Mesodermal cell (in vitro differentiated cells): ENCODE measurements around the gene RAVER1.
"Not testable (repeated sequence)": the region's sequence is repeated elsewhere in the genome, so short reads cannot be mapped to it uniquely, and the experiment has no call there.

Source experiments
- H3K27ac ChIP-seq: 2 replicates; pipeline ENCODE4 v1.7.0; 2013; ENCODE audit warnings: mild to moderate bottlenecking, low read depth, low read length, moderate library complexity; ENCODE audit not compliant: severe bottlenecking
- H3K36me3 ChIP-seq: 2 replicates; pipeline ENCODE4 v1.7.1; 2013; ENCODE audit warnings: mild to moderate bottlenecking, low read length, moderate library complexity; ENCODE audit not compliant: control insufficient read depth, insufficient read depth
- H3K4me1 ChIP-seq: one replicate; pipeline ENCODE4 v1.7.1; 2013; ENCODE audit warnings: mild to moderate bottlenecking, low read length; ENCODE audit not compliant: insufficient read depth, control insufficient read depth, poor library complexity, severe bottlenecking
- H3K4me3 ChIP-seq: 2 replicates; pipeline ENCODE4 v1.7.0; 2013; ENCODE audit warnings: low read length, control low read depth, mild to moderate bottlenecking; ENCODE audit not compliant: insufficient read depth, poor library complexity, severe bottlenecking; ENCODE audit errors: extremely low read depth
- H3K9me3 ChIP-seq: 2 replicates; pipeline ENCODE4 v1.7.1; 2013; ENCODE audit warnings: mild to moderate bottlenecking, low read length, moderate library complexity; ENCODE audit not compliant: control insufficient read depth
- WGBS, 2 experiments: methylation state at CpG; one replicate each; pipeline ENCODE4 v1.1.5; 2013; ENCODE audit warnings: missing lambda C conversion rate in 2 of 2; ENCODE audit not compliant: insufficient coverage in 2 of 2; 5-methylcytosine and 5-hydroxymethylcytosine counted together

The RAVER1 gene

GRCh38 chr19:10339977-10340376, 6.6 kb upstream of the RAVER1 start:
- no peaks in the 10 kb centered on the region for H3K36me3 ChIP-seq
- H3K4me1 ChIP-seq, result no peaks in the 10 kb centered on the region
- no peaks in the 10 kb centered on the region for H3K9me3 ChIP-seq
- 93 to 100% methylated on average over 2 to 5 of the region's 5 CpGs for WGBS, 2 experiments
- no peak overlapping the region for H3K4me3 ChIP-seq
- H3K27ac ChIP-seq, result no peak overlapping the region

GRCh38 chr19:10339380-10339960, 6.1 kb upstream of the RAVER1 start, which contains the start of gene ICAM3:
ICAM3 (minus strand) TSS chr19:10339624; CDS start chr19:10339614, 10 bp downstream.
- WGBS, 2 experiments, result 67 to 70% methylated on average over 4 to 14 of the region's 14 CpGs
- Histone ChIP-seq H3K27ac (no peak within 1 kb of the TSS), H3K36me3 (no peaks in the 10 kb centered on the region), H3K4me3 (no peak within 1 kb of the TSS), H3K9me3 (no peaks in the 10 kb centered on the region), H3K4me1 (no peaks in the 10 kb centered on the region)

- Histone ChIP-seq H3K4me1 (no peaks in the 10 kb centered on the region), H3K36me3 (no peaks in the 10 kb centered on the region), H3K9me3 (no peaks in the 10 kb centered on the region), H3K4me3 (no peak overlapping the region), H3K27ac (no peak overlapping the region)
- 85 to 87% methylated on average over 4 to 5 of the region's 6 CpGs for WGBS, 2 experiments
These were observed 5.6 kb upstream of the RAVER1 start for GRCh38 chr19:10338940-10339339.

- not testable (repeated sequence) for H3K4me3 ChIP-seq, H3K4me1 ChIP-seq, H3K36me3 ChIP-seq, H3K27ac ChIP-seq, H3K9me3 ChIP-seq
- WGBS, 2 experiments, result 89 to 90% methylated on average over 6 to 8 of the region's 9 CpGs
These were observed 3.4 kb upstream of the RAVER1 start for GRCh38 chr19:10336725-10337124.

GRCh38 chr19:10335352-10335985, 2.1 kb upstream of the RAVER1 start:
- Histone ChIP-seq H3K27ac (no peak overlapping the region), H3K36me3 (peaks cover 8% of the 10 kb centered on the region), H3K4me3 (no peak overlapping the region), H3K9me3 (no peaks in the 10 kb centered on the region), H3K4me1 (peaks cover 4% of the 10 kb centered on the region)
- 67 to 70% methylated on average over 16 to 22 of the region's 26 CpGs for WGBS, 2 experiments

- peak overlapping the region; percentile 59 for H3K27ac ChIP-seq
- H3K4me3 ChIP-seq, result peak overlapping the region; percentile 81
- H3K4me1 ChIP-seq, result peaks cover 4% of the 10 kb centered on the region
- no peaks in the 10 kb centered on the region for H3K9me3 ChIP-seq
- WGBS, 2 experiments, result 8 to 9% methylated on average over 53 to 56 of the region's 59 CpGs
- H3K36me3 ChIP-seq, result peaks cover 15% of the 10 kb centered on the region
These were observed 1.4 kb upstream of the RAVER1 start for GRCh38 chr19:10334588-10335351.

- 5% methylated on average over 34 to 42 of the region's 44 CpGs for WGBS, 2 experiments
- Histone ChIP-seq H3K4me1 (peaks cover 4% of the 10 kb centered on the region), H3K27ac (peak overlapping the region; percentile 59)
These were observed 644 bp upstream of the RAVER1 start for GRCh38 chr19:10333758-10334587.

GRCh38 chr19:10332158-10332964, 968 bp downstream of the RAVER1 start:
- 39 to 43% methylated on average over 12 to 16 of the region's 18 CpGs for WGBS, 2 experiments
- Histone ChIP-seq H3K9me3 (no peaks in the 10 kb centered on the region), H3K36me3 (peaks cover 40% of the 10 kb centered on the region), H3K4me3 (peak overlapping the region; percentile 81), H3K4me1 (peaks cover 4% of the 10 kb centered on the region), H3K27ac (peak overlapping the region; percentile 96)

More at GRCh38 chr19:10333758-10334587, 644 bp upstream of the RAVER1 start:
- no peaks in the 10 kb centered on the region for H3K9me3 ChIP-seq
- H3K36me3 ChIP-seq, result peaks cover 23% of the 10 kb centered on the region
- peak overlapping the region; percentile 81 for H3K4me3 ChIP-seq

- H3K36me3 ChIP-seq, result peaks cover 65% of the 10 kb centered on the region
- no peak overlapping the region for H3K27ac ChIP-seq
- WGBS, 2 experiments, result 97 to 98% methylated on average over 11 to 12 of the region's 13 CpGs
- peaks cover 4% of the 10 kb centered on the region for H3K4me1 ChIP-seq
- no peak overlapping the region for H3K4me3 ChIP-seq
- H3K9me3 ChIP-seq, result no peaks in the 10 kb centered on the region
These were observed 3.8 kb downstream of the RAVER1 start for GRCh38 chr19:10329555-10329954.
